H1 (cell line): Measurements from ENCODE around the gene FABP6. TPM values are rescaled to one million over a fixed set of nuclear protein-coding genes. Genes with fewer than 3 reads are reported as not detected.

Source experiments
- CTCF ChIA-PET: fragments of 300-600 bp; sonication (Branson Sonifier 250); formaldehyde crosslinking; loops from one replicate; lab custom pipeline; 2021; ENCODE audit not compliant: partially characterized antibody; lab: Charles Lee
- POLR2A ChIA-PET: fragments of 300-600 bp; sonication (Branson Sonifier 250); formaldehyde crosslinking; loops from one replicate; lab custom pipeline; 2021; ENCODE audit warnings: inconsistent platforms; ENCODE audit not compliant: partially characterized antibody; lab: Charles Lee
- DNase-seq, 2 experiments: peaks; one replicate each; pipeline versions ENCODE4 v3.0.0 to v3.0.0-alpha.2; 2010 to 2022; ENCODE audit warnings: low spot score in 2 of 2, low read depth in 1 of 2, mixed read lengths in 1 of 2
- FAIRE-seq: peaks from 2 replicates; lab custom pipeline; 2011; peaks lifted over from hg19 to GRCh38; lab: Jason Lieb, UNC
- H2AFZ ChIP-seq: 2 replicates; pipeline ENCODE4 v1.8.1; 2012; ENCODE audit warnings: low read length, inconsistent platforms
- H2AK5ac ChIP-seq: 2 replicates; pipeline ENCODE4 v1.6.1; 2013; ENCODE audit warnings: low read depth, low read length
- H2BK120ac ChIP-seq: replicated peaks from 2 replicates; pipeline ENCODE3; 2013; ENCODE audit warnings: low read depth, low read length, inconsistent platforms
- H2BK12ac ChIP-seq: 2 replicates; pipeline ENCODE4 v1.6.1; 2013; ENCODE audit warnings: low read depth, low read length
- H2BK15ac ChIP-seq: 2 replicates; pipeline ENCODE4 v1.6.1; 2013; ENCODE audit warnings: low read length
- H2BK20ac ChIP-seq: 2 replicates; pipeline ENCODE4 v1.6.1; 2013; ENCODE audit warnings: low read length
- H2BK5ac ChIP-seq: 2 replicates; pipeline ENCODE4 v1.6.1; 2013; ENCODE audit warnings: low read depth, low read length
- H3K14ac ChIP-seq: 2 replicates; pipeline ENCODE4 v1.6.1; 2013; ENCODE audit warnings: inconsistent platforms; ENCODE audit not compliant: insufficient read length
- H3K18ac ChIP-seq: 2 replicates; pipeline ENCODE4 v1.6.1; 2013; ENCODE audit warnings: low read length; ENCODE audit errors: extremely low read depth
- H3K23ac ChIP-seq: 2 replicates; pipeline ENCODE4 v1.6.1; 2013; ENCODE audit warnings: inconsistent platforms; ENCODE audit not compliant: insufficient read length
- H3K23me2 ChIP-seq: 2 replicates; pipeline ENCODE4 v1.6.1; 2013; ENCODE audit warnings: low read depth, low read length
- H3K27ac ChIP-seq: 2 replicates; pipeline ENCODE4 v1.6.1; 2011; ENCODE audit warnings: low read depth, low read length, inconsistent platforms
- H3K27me3 ChIP-seq, 4 experiments: replicated peaks in 1 of 4; 1 replicate in 1 of 4; 2 replicates in 3 of 4; pipeline versions ENCODE4 v1.6.1 to v1.8.1; 2011 to 2013; ENCODE audit warnings: low read length in 3 of 4, mild to moderate bottlenecking in 3 of 4, inconsistent platforms in 2 of 4, mixed read lengths in 2 of 4, moderate library complexity in 1 of 4; ENCODE audit not compliant: control insufficient read depth in 3 of 4, insufficient read depth in 3 of 4; ENCODE audit errors: extremely low read depth in 1 of 4
- H3K36me3 ChIP-seq, 4 experiments: 2 replicates each; pipeline versions ENCODE4 v1.6.1 to v1.8.1; 2011 to 2013; ENCODE audit warnings: mild to moderate bottlenecking in 4 of 4, low read length in 3 of 4, moderate library complexity in 2 of 4, control low read depth in 1 of 4, inconsistent platforms in 1 of 4; ENCODE audit not compliant: insufficient read depth in 4 of 4, control insufficient read depth in 2 of 4
- H3K4ac ChIP-seq: replicated peaks from 2 replicates; pipeline ENCODE3; 2013; ENCODE audit warnings: low read length, low read depth, mixed read lengths, inconsistent platforms; ENCODE audit not compliant: insufficient read length
- H3K4me1 ChIP-seq, 4 experiments: replicated peaks in 1 of 4; 1 replicate in 1 of 4; 2 replicates in 3 of 4; pipeline versions ENCODE4 v1.6.1 to v1.8.1; 2011 to 2013; ENCODE audit warnings: low read length in 3 of 4, inconsistent platforms in 2 of 4, mixed read lengths in 1 of 4; ENCODE audit not compliant: insufficient read depth in 4 of 4, control insufficient read depth in 3 of 4
- H3K4me2 ChIP-seq, 2 experiments: 2 replicates each; pipeline versions ENCODE4 v1.6.1 to v1.8.1; 2011 to 2013; ENCODE audit warnings: low read depth in 2 of 2, low read length in 2 of 2, control low read depth in 1 of 2, inconsistent platforms in 1 of 2, mild to moderate bottlenecking in 1 of 2; ENCODE audit not compliant: insufficient read depth in 1 of 2
- H3K4me3 ChIP-seq, 4 experiments: fragments of 200-600, 300-600 bp in 1 of 4; sonication (generic), shearing (Covaris generic), sonication (Bioruptor Twin) in 1 of 4; 2 replicates each; pipeline versions ENCODE4 v1.5.1 to v1.8.1; 2011 to 2016; ENCODE audit warnings: low read length in 4 of 4, low read depth in 3 of 4, control low read depth in 2 of 4, inconsistent platforms in 2 of 4, mild to moderate bottlenecking in 2 of 4, mixed read lengths in 1 of 4, moderate library complexity in 1 of 4; ENCODE audit not compliant: insufficient read depth in 2 of 4; ENCODE audit errors: extremely low read depth in 1 of 4
- H3K56ac ChIP-seq: replicated peaks from 2 replicates; pipeline ENCODE3; 2013; ENCODE audit warnings: low read depth, mild to moderate bottlenecking, mixed read lengths, low read length, inconsistent platforms; ENCODE audit not compliant: insufficient read length
- H3K79me1 ChIP-seq: 2 replicates; pipeline ENCODE4 v1.6.1; 2013; ENCODE audit warnings: low read depth, low read length, control low read depth
- H3K79me2 ChIP-seq, 2 experiments: 2 replicates each; pipeline versions ENCODE4 v1.6.1 to v1.8.1; 2012 to 2013; ENCODE audit warnings: low read length in 2 of 2, mild to moderate bottlenecking in 2 of 2, inconsistent platforms in 1 of 2; ENCODE audit not compliant: insufficient read depth in 2 of 2, control insufficient read depth in 1 of 2
- H3K9ac ChIP-seq, 4 experiments: replicated peaks in 1 of 4; 1 replicate in 1 of 4; 2 replicates in 3 of 4; pipeline versions ENCODE4 v1.6.1 to v1.8.1; 2011 to 2013; ENCODE audit warnings: low read depth in 3 of 4, low read length in 3 of 4, control low read depth in 2 of 4, mild to moderate bottlenecking in 2 of 4, moderate library complexity in 2 of 4, inconsistent platforms in 1 of 4; ENCODE audit errors: extremely low read depth in 1 of 4
- H3K9me3 ChIP-seq, 2 experiments: 2 replicates each; pipeline versions ENCODE4 v1.6.1 to v1.8.1; 2012 to 2013; ENCODE audit warnings: mild to moderate bottlenecking in 2 of 2, moderate library complexity in 2 of 2, control low read depth in 1 of 2, inconsistent platforms in 1 of 2, low read depth in 1 of 2, low read length in 1 of 2, mixed read lengths in 1 of 2; ENCODE audit not compliant: insufficient read depth in 2 of 2
- H4K20me1 ChIP-seq, 2 experiments: replicated peaks in 1 of 2; 2 replicates each; pipeline versions ENCODE3 to v1.8.1; 2011 to 2013; ENCODE audit warnings: inconsistent platforms in 2 of 2, low read length in 2 of 2, mild to moderate bottlenecking in 1 of 2; ENCODE audit not compliant: insufficient read depth in 2 of 2, control insufficient read depth in 1 of 2
- H4K5ac ChIP-seq: 2 replicates; pipeline ENCODE4 v1.6.1; 2013; ENCODE audit warnings: low read length, low read depth, mixed read lengths, inconsistent platforms; ENCODE audit not compliant: insufficient read length
- H4K8ac ChIP-seq: 2 replicates; pipeline ENCODE4 v1.8.0; 2013; ENCODE audit warnings: mild to moderate bottlenecking, moderate library complexity, low read length, inconsistent platforms; ENCODE audit not compliant: insufficient read depth; ENCODE audit errors: extremely low read depth
- H4K91ac ChIP-seq: replicated peaks from 2 replicates; pipeline ENCODE3; 2013; ENCODE audit warnings: low read length, mixed read lengths, inconsistent platforms; ENCODE audit not compliant: insufficient read length
- SUZ12 ChIP-seq: fragments of 200-600 bp; sonication (generic); IDR thresholded peaks from 2 replicates; pipeline ENCODE4 v1.6.1; 2012; ENCODE audit warnings: mild to moderate bottlenecking, inconsistent platforms, low read length, moderate library complexity, mixed read lengths
- WGBS, 2 experiments: shearing (Covaris generic) in 1 of 2; methylation state at CpG; one replicate each; pipeline versions ENCODE4 v1.1.6 to v1.1.7; 2013 to 2015; ENCODE audit warnings: low lambda C conversion rate in 2 of 2, mixed read lengths in 2 of 2, inconsistent platforms in 1 of 2, low coverage in 1 of 2, missing lambda C conversion rate in 1 of 2; ENCODE audit not compliant: insufficient replicate concordance in 2 of 2, insufficient coverage in 1 of 2, insufficient read length in 1 of 2; ENCODE audit errors: extremely low coverage in 1 of 2, missing lambda C conversion rate in 1 of 2; 5-methylcytosine and 5-hydroxymethylcytosine counted together
- polyA plus RNA-seq, 7 experiments: library from polyadenylated mRNA; depleted of rRNA in 3 of 7; stranded (reverse) in 5 of 7; unstranded in 2 of 7; fragments of >200 nt in 5 of 7; fragments of 200-250 nt in 2 of 7; gene quantifications; 1 replicate in 5 of 7; 2 replicates in 1 of 7; 4 replicates in 1 of 7; pipeline versions ENCODE4 v1.2.1 to v1.2.3, GENCODE V29; 2011 to 2013; ENCODE audit warnings: missing spikeins in 2 of 7, mixed read lengths in 2 of 7
- total RNA-seq: library from RNA; stranded (reverse); fragmentation: NEBNext Ultra II Directional; extraction: Animal tissue kit (Norgen Biotek cat#: 25700); gene quantifications from 2 replicates; pipeline ENCODE4 v1.2.1, GENCODE V29; 2021
- TF ChIP-seq, protein P1 (sequence below), 3 experiments: IDR thresholded peaks; 1 replicate in 2 of 3; 2 replicates in 1 of 3; pipeline versions ENCODE4 v1.5.1 to v1.6.1; 2011; ENCODE audit warnings: low read length in 3 of 3, mild to moderate bottlenecking in 3 of 3, inconsistent platforms in 2 of 3, low read depth in 1 of 3, moderate library complexity in 1 of 3; ENCODE audit not compliant: insufficient read depth in 1 of 3; ENCODE audit errors: control extremely low read depth in 1 of 3

FABP6 gene
- total and polyA plus RNA-seq, 2 of the 8 experiments (the other 6 are each of a cell fraction or from before 2014, with no cell fraction given), result 4.8 to 6.1 TPM

DNA sequence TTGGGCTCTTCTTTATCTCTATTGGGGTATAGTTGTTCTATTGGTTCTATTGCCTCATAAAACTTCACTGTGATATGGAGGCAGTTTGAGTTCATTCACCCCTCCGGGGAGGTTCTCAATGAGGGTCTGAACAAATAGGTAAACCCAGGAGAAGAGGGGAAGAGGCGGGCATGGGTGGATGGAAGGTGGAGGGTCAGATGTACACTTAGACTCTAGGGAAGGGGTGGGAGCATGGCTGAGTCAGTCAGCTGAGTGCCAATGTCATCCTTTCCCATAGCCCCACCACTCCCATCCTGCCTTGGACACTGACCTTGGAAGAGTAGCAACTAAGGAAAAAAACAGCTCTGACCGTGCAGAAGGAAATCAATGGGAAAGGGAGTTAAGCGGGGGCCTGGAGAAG, 9.9 kb upstream of the FABP6 start:
- H2AFZ ChIP-seq, result no peak overlapping the region
- H3K4me2 ChIP-seq, result no peak overlapping the region
- no peak overlapping the region for H2BK15ac ChIP-seq
- POLR2A ChIA-PET, result interaction anchor here (0.7 to 2.1 kb wide), 5 partner anchors 10 to 108 kb away, joined by 3 to 4 read pairs (median 4); partner anchors contain the start of gene FABP6
- H2BK5ac ChIP-seq, result no peak overlapping the region
- H3K27ac ChIP-seq, result no peak overlapping the region
- no peak overlapping the region for H4K5ac ChIP-seq
- H3K79me2 ChIP-seq, result no peaks in the 10 kb centered on the region
- no peak overlapping the region for H2BK20ac ChIP-seq
- CTCF ChIA-PET, result interaction anchor here (0.6 to 2.1 kb wide), 6 partner anchors 21 to 198 kb away, joined by 3 to 8 read pairs (median 4); no protein-coding TSS in a partner anchor
- H2BK120ac ChIP-seq, result no peak overlapping the region
- H3K18ac ChIP-seq, result no peak overlapping the region
- no peak overlapping the region for H2AK5ac ChIP-seq
- no peak overlapping the region for H3K9ac ChIP-seq
- no peak for FAIRE-seq
- no peaks in the 10 kb centered on the region for H3K9me3 ChIP-seq
- H2BK12ac ChIP-seq, result no peak overlapping the region
- TF ChIP-seq, protein P1, sequence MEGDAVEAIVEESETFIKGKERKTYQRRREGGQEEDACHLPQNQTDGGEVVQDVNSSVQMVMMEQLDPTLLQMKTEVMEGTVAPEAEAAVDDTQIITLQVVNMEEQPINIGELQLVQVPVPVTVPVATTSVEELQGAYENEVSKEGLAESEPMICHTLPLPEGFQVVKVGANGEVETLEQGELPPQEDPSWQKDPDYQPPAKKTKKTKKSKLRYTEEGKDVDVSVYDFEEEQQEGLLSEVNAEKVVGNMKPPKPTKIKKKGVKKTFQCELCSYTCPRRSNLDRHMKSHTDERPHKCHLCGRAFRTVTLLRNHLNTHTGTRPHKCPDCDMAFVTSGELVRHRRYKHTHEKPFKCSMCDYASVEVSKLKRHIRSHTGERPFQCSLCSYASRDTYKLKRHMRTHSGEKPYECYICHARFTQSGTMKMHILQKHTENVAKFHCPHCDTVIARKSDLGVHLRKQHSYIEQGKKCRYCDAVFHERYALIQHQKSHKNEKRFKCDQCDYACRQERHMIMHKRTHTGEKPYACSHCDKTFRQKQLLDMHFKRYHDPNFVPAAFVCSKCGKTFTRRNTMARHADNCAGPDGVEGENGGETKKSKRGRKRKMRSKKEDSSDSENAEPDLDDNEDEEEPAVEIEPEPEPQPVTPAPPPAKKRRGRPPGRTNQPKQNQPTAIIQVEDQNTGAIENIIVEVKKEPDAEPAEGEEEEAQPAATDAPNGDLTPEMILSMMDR (IDR thresholded peaks at IDR 0.05; ENCODE audit: control extremely low read depth in 1 of 3, insufficient read depth in 1 of 3, low read depth in 1 of 3, low read length in 3 of 3), result no peak
- no peak for TF ChIP-seq SUZ12
- H4K20me1 ChIP-seq, result no peaks in the 10 kb centered on the region
- no peaks in the 10 kb centered on the region for H3K23me2 ChIP-seq
- H3K4ac ChIP-seq, result no peak overlapping the region
- no peak for DNase-seq
- no peak overlapping the region for H3K56ac ChIP-seq
- no peaks in the 10 kb centered on the region for H3K4me1 ChIP-seq
- no peak overlapping the region for H4K91ac ChIP-seq
- H3K14ac ChIP-seq, result no peak overlapping the region
- no peak overlapping the region for H4K8ac ChIP-seq
- no peak overlapping the region for H3K4me3 ChIP-seq
- no peaks in the 10 kb centered on the region for H3K36me3 ChIP-seq
- WGBS, 2 experiments, result 76% methylated on average over 4 of the region's 4 CpGs; no CpG with 5 or more reads in 1 of the 2 experiments
- no peak overlapping the region for H3K23ac ChIP-seq
- no peaks in the 10 kb centered on the region for H3K27me3 ChIP-seq
- no peaks in the 10 kb centered on the region for H3K79me1 ChIP-seq
